ENCODE results near the gene NUDT16L1. TPM values are rescaled to one million over a fixed set of nuclear protein-coding genes. Genes with fewer than 3 reads are reported as not detected.

The NUDT16L1 gene
- total RNA-seq (ENCODE audit: low replicate concordance) = 36.7 and 37.7 TPM in 2 replicates
- long read RNA-seq, transcript NUDT16L1-201 (3 exons, 1,349 nt) = major isoform, 37 of 39 reads
- long read RNA-seq, partial matches to known transcripts = 1 of 39 reads
- long read RNA-seq, other reads (novel, unspliced or antisense) = 1 of 39 reads

GRCh38 chr16:4693296-4693955, at the start of gene NUDT16L1:
Gene NUDT16L1 (plus strand): TSS chr16:4693562. CDS start chr16:4693727, 165 bp downstream.
- DNase-seq (ENCODE audit: extremely low spot score, unreplicated experiment) = peak; percentile 98
- Mint-ChIP-seq H3K9me3 (no peaks in the 10 kb centered on the region), H3K4me1 (ENCODE audit: unreplicated experiment) (no peaks in the 10 kb centered on the region), H3K27ac (peak within 1 kb of the TSS; percentile 61), H3K36me3 (no peaks in the 10 kb centered on the region), H3K4me3 (peak within 1 kb of the TSS; percentile 86), H3K27me3 (no peaks in the 10 kb centered on the region)
- no peak for TF ChIP-seq CTCF (conservative IDR thresholded peaks at IDR 0.05)

GRCh38 chr16:4646773-4647643, 46.4 kb upstream of the NUDT16L1 start:
- no peak for DNase-seq (ENCODE audit: extremely low spot score, unreplicated experiment)
- Mint-ChIP-seq H3K27me3 (no peaks in the 10 kb centered on the region), H3K4me1 (ENCODE audit: unreplicated experiment) (no peaks in the 10 kb centered on the region), H3K36me3 (peaks cover 18% of the 10 kb centered on the region), H3K27ac (no peak overlapping the region), H3K9me3 (no peaks in the 10 kb centered on the region), H3K4me3 (no peak overlapping the region)
- no peak for TF ChIP-seq CTCF (conservative IDR thresholded peaks at IDR 0.05)

- Mint-ChIP-seq H3K4me1 (ENCODE audit: unreplicated experiment) (no peaks in the 10 kb centered on the region), H3K36me3 (peaks cover 18% of the 10 kb centered on the region), H3K4me3 (no peak overlapping the region), H3K27me3 (no peaks in the 10 kb centered on the region), H3K9me3 (no peaks in the 10 kb centered on the region), H3K27ac (no peak overlapping the region)
- DNase-seq (ENCODE audit: extremely low spot score, unreplicated experiment) = no peak
- no peak for TF ChIP-seq CTCF (conservative IDR thresholded peaks at IDR 0.05)
These were observed 45.8 kb upstream of the NUDT16L1 start for GRCh38 chr16:4647644-4647980.

- no peak overlapping the region for H3K27ac Mint-ChIP-seq
- H3K4me1 Mint-ChIP-seq (ENCODE audit: unreplicated experiment) = no peaks in the 10 kb centered on the region
- no peak for DNase-seq (ENCODE audit: extremely low spot score, unreplicated experiment)
- H3K4me3 Mint-ChIP-seq = no peak overlapping the region
- H3K36me3 Mint-ChIP-seq = peaks cover 18% of the 10 kb centered on the region
- H3K9me3 Mint-ChIP-seq = no peaks in the 10 kb centered on the region
- no peak for TF ChIP-seq CTCF (conservative IDR thresholded peaks at IDR 0.05)
- no peaks in the 10 kb centered on the region for H3K27me3 Mint-ChIP-seq
These were observed 44.4 kb upstream of the NUDT16L1 start for GRCh38 chr16:4648917-4649316.

GRCh38 chr16:4649744-4650442, 43.5 kb upstream of the NUDT16L1 start:
- no peak for TF ChIP-seq CTCF (conservative IDR thresholded peaks at IDR 0.05)
- no peaks in the 10 kb centered on the region for H3K4me1 Mint-ChIP-seq (ENCODE audit: unreplicated experiment)
- no peaks in the 10 kb centered on the region for H3K9me3 Mint-ChIP-seq
- DNase-seq (ENCODE audit: extremely low spot score, unreplicated experiment) = no peak
- H3K4me3 Mint-ChIP-seq = no peak overlapping the region
- no peak overlapping the region for H3K27ac Mint-ChIP-seq
- H3K27me3 Mint-ChIP-seq = no peaks in the 10 kb centered on the region
- peaks cover 18% of the 10 kb centered on the region for H3K36me3 Mint-ChIP-seq

Data from type B pancreatic cell (in vitro differentiated cells).